ENCODE measurements around the gene MYOM3.

MYOM3 gene

DNA sequence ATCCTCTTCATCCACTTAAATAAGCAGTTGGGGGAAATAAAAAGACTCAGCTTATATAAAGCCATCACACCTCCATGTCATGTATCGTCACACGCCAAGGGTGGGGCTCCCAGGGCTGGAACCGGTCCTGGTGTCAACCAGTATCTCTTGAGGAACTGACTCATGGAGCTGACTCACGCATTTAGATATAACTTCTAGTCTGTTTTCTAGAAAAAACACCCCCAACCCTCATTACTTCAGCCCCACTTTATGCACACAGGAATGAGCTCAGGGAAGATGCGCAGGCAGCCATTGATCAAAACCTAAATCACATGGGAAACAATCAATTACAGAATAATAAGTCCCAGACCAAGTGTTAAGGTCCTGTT lies 37.9 kb upstream of the MYOM3 start:
- H3K27ac ChIP-seq (ENCODE audit: low read depth, low read length) = no peak overlapping the region
- H3K4me1 ChIP-seq (ENCODE audit: insufficient read depth, low read length) = peaks cover 11% of the 10 kb centered on the region

DNA sequence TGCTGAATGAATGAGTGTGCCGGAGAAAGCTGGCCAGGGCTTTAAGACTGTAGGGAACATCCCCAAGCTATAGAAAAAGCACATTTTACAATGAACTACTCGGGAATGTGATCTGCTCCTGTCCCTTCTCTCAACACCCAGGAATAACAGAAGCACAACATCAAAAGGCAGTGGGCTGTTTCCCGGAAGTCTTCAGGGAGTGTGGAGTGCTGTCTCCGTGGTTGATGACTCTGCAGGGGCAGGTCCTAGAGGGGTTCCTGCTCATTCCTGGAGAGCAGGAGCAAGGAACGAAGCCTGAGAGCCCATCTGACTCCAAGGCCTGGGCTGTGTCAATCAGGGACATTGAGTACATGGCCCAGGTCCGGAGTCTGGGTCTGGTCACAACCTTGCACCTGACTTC lies 35.9 kb upstream of the MYOM3 start:
- Histone ChIP-seq H3K9me3 (ENCODE audit: low read length) (no peaks in the 10 kb centered on the region), H3K27me3 (ENCODE audit: control insufficient read depth in 1 of 2, insufficient read depth in 2 of 2, low read length in 2 of 2) (peaks cover 11 to 21% of the 10 kb centered on the region in 2 donors), H3K36me3 (ENCODE audit: insufficient read depth, low read length) (no peaks in the 10 kb centered on the region), H3K9ac (ENCODE audit: low read length) (no peak overlapping the region), H3K4me1 (ENCODE audit: insufficient read depth, low read length) (peaks cover 11% of the 10 kb centered on the region), H3K27ac (ENCODE audit: low read depth, low read length) (no peak overlapping the region), H3K4me3 (ENCODE audit: low read depth in 1 of 2, low read length in 2 of 2) (no peak overlapping the region)

More for the DNA sequence above, 37.9 kb upstream of the MYOM3 start:
- no peaks in the 10 kb centered on the region for H3K36me3 ChIP-seq (ENCODE audit: insufficient read depth, low read length)
- no peak overlapping the region for H3K4me3 ChIP-seq (ENCODE audit: low read depth in 1 of 2, low read length in 2 of 2)
- H3K9me3 ChIP-seq (ENCODE audit: low read length) = no peaks in the 10 kb centered on the region
- H3K27me3 ChIP-seq (ENCODE audit: control insufficient read depth in 1 of 2, insufficient read depth in 2 of 2, low read length in 2 of 2) = peaks cover 11 to 21% of the 10 kb centered on the region in 2 donors
- H3K9ac ChIP-seq (ENCODE audit: low read length) = no peak overlapping the region

DNA sequence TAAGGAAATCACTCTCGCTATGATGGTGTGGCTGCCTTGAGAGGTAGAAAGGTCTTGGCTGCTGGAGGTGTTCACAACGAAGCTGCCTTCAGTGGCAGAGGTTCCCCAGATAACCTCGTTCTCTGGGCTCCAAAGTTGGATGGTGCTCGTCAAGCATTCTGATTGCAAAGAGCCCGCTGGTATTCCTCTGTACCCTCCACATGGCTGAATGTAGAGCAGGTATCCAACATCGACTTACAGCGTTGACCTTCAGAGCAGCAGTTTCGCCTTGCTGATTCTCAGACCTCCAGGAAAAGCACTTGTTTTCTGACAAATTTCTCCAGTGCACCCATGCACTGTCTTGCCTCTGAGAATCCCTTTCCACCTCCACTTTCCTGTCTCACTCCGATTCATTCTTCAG lies 35.3 kb upstream of the MYOM3 start:
- Histone ChIP-seq H3K27me3 (ENCODE audit: control insufficient read depth in 1 of 2, insufficient read depth in 2 of 2, low read length in 2 of 2) (peaks cover 11 to 21% of the 10 kb centered on the region in 2 donors), H3K9ac (ENCODE audit: low read length) (no peak overlapping the region), H3K27ac (ENCODE audit: low read depth, low read length) (no peak overlapping the region), H3K4me3 (ENCODE audit: low read depth in 1 of 2, low read length in 2 of 2) (no peak overlapping the region), H3K36me3 (ENCODE audit: insufficient read depth, low read length) (no peaks in the 10 kb centered on the region), H3K4me1 (ENCODE audit: insufficient read depth, low read length) (peaks cover 17% of the 10 kb centered on the region), H3K9me3 (ENCODE audit: low read length) (no peaks in the 10 kb centered on the region)

DNA sequence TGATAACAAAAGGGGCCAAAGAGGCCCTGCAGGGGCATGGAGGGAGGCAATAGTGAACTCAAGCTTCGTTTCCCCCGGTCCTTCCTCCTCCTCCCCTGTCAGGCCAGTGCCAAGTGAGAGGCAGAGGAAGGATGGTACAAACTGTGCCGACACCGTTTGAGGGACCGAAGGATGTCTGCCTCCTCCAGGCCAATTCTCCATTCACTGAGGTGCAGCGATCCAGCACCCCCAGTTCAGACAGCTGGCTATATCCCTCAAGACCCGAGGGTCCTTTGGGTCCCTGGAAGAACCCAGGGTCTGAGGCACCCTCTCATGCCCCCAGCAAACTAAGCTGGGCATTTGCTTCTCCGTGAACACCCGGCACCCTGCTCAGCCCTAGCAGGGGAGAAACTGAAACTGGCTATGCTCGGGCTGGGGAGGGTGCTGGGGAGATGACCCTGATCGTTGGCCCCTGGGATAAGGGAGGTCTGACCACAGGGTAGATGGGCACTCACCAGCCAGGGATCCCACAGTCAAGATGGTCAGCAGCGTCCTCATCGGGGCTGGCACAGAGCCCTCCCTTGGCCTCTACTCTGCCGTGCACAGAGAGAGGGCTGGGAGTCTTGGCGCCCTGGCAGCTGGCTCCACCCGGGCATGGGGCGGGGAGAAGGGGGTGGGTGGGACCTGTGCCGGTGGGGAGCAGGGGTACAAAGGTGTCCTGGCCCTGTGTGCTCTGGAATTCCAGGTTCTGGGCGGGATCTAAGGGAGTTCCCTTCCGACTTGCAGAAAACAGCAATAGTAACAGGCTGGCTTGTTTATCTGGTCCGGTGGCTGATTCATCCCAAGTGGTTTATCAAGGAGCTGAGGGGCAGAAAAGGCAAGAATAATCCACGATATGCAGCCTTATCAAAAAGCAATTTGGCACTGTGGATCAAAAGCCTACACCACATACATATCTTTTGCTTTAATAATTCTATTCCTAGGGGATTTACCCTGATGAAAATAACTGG lies 30.9 kb upstream of the MYOM3 start, which contains the start of gene IL22RA1:
TSS of gene IL22RA1 (minus strand) at position 595 of the 989 bp plus-strand sequence. CDS start at position 537, 58 bp downstream.
- Histone ChIP-seq H3K4me3 (ENCODE audit: low read depth in 1 of 2, low read length in 2 of 2) (peak within 1 kb of the TSS; percentile 34 to 35), H3K9me3 (ENCODE audit: low read length) (no peaks in the 10 kb centered on the region), H3K27ac (ENCODE audit: low read depth, low read length) (no peak within 1 kb of the TSS), H3K36me3 (ENCODE audit: insufficient read depth, low read length) (no peaks in the 10 kb centered on the region), H3K4me1 (ENCODE audit: insufficient read depth, low read length) (peaks cover 9% of the 10 kb centered on the region), H3K9ac (ENCODE audit: low read length) (no peak within 1 kb of the TSS), H3K27me3 (ENCODE audit: control insufficient read depth in 1 of 2, insufficient read depth in 2 of 2, low read length in 2 of 2) (no peaks in the 10 kb centered on the region)

DNA sequence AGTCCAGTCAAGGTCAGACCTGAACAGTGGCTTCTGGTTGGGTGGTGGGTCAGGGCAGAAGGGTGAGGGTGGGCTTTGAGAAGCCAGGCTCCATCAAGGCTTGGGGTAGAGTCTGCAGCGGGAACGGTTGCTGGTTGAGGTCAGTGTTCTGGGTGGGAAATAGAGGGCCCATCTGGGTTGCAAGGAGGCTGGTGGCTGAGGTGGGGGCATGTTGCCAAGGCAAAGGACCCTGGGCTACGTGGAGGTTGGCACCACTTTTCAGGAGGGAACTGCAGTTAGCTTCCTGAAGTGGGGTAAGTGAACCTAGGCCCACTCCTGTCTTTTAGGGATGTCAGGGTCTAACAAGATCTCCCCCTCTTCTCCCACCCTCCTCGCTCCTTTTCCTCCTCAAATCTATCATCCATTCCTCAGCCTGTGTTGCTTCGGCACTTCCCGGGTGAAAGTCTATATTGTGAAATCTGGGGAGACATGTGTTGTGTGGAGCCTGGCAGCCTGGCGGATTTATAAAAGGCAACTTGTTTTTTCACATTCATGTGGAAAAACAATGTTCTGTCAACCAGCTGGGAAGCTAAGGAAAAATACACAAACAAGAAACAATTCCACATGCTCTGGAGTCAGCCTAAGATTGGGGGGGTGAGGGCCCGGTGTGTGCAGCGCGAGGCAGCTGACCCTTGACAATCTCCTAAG lies 29.5 kb upstream of the MYOM3 start:
- H3K4me3 ChIP-seq (ENCODE audit: low read depth in 1 of 2, low read length in 2 of 2) = no peak overlapping the region
- no peak overlapping the region for H3K9ac ChIP-seq (ENCODE audit: low read length)

GRCh38 chr1:24140741-24141181 lies 28.8 kb upstream of the MYOM3 start:
- Histone ChIP-seq H3K36me3 (ENCODE audit: insufficient read depth, low read length) (no peaks in the 10 kb centered on the region), H3K27ac (ENCODE audit: low read depth, low read length) (no peak overlapping the region), H3K9ac (ENCODE audit: low read length) (no peak overlapping the region), H3K4me1 (ENCODE audit: insufficient read depth, low read length) (peaks cover 9% of the 10 kb centered on the region), H3K27me3 (ENCODE audit: control insufficient read depth in 1 of 2, insufficient read depth in 2 of 2, low read length in 2 of 2) (no peaks in the 10 kb centered on the region), H3K4me3 (ENCODE audit: low read depth in 1 of 2, low read length in 2 of 2) (no peak overlapping the region), H3K9me3 (ENCODE audit: low read length) (no peaks in the 10 kb centered on the region)

More for the DNA sequence above, 29.5 kb upstream of the MYOM3 start:
- no peak overlapping the region for H3K27ac ChIP-seq (ENCODE audit: low read depth, low read length)
- peaks cover 9% of the 10 kb centered on the region for H3K4me1 ChIP-seq (ENCODE audit: insufficient read depth, low read length)
- no peaks in the 10 kb centered on the region for H3K9me3 ChIP-seq (ENCODE audit: low read length)
- no peaks in the 10 kb centered on the region for H3K27me3 ChIP-seq (ENCODE audit: control insufficient read depth in 1 of 2, insufficient read depth in 2 of 2, low read length in 2 of 2)
- H3K36me3 ChIP-seq (ENCODE audit: insufficient read depth, low read length) = no peaks in the 10 kb centered on the region

GRCh38 chr1:24139841-24140425 lies 28.0 kb upstream of the MYOM3 start:
- Histone ChIP-seq H3K9me3 (ENCODE audit: low read length) (no peaks in the 10 kb centered on the region), H3K4me3 (ENCODE audit: low read depth in 1 of 2, low read length in 2 of 2) (no peak overlapping the region), H3K27me3 (ENCODE audit: control insufficient read depth in 1 of 2, insufficient read depth in 2 of 2, low read length in 2 of 2) (no peaks in the 10 kb centered on the region), H3K27ac (ENCODE audit: low read depth, low read length) (no peak overlapping the region), H3K9ac (ENCODE audit: low read length) (no peak overlapping the region), H3K36me3 (ENCODE audit: insufficient read depth, low read length) (no peaks in the 10 kb centered on the region), H3K4me1 (ENCODE audit: insufficient read depth, low read length) (peaks cover 9% of the 10 kb centered on the region)

- Histone ChIP-seq H3K4me1 (ENCODE audit: insufficient read depth, low read length) (peaks cover 9% of the 10 kb centered on the region), H3K9me3 (ENCODE audit: low read length) (no peaks in the 10 kb centered on the region), H3K27me3 (ENCODE audit: control insufficient read depth in 1 of 2, insufficient read depth in 2 of 2, low read length in 2 of 2) (no peaks in the 10 kb centered on the region), H3K36me3 (ENCODE audit: insufficient read depth, low read length) (no peaks in the 10 kb centered on the region), H3K4me3 (ENCODE audit: low read depth in 1 of 2, low read length in 2 of 2) (no peak overlapping the region), H3K27ac (ENCODE audit: low read depth, low read length) (no peak overlapping the region), H3K9ac (ENCODE audit: low read length) (no peak overlapping the region)
Observed at GRCh38 chr1:24139222-24139489, 27.2 kb upstream of the MYOM3 start.

- H3K4me3 ChIP-seq (ENCODE audit: low read depth in 1 of 2, low read length in 2 of 2) = no peak overlapping the region
- H3K4me1 ChIP-seq (ENCODE audit: insufficient read depth, low read length) = peaks cover 9% of the 10 kb centered on the region
- no peaks in the 10 kb centered on the region for H3K9me3 ChIP-seq (ENCODE audit: low read length)
- no peaks in the 10 kb centered on the region for H3K36me3 ChIP-seq (ENCODE audit: insufficient read depth, low read length)
- H3K27ac ChIP-seq (ENCODE audit: low read depth, low read length) = no peak overlapping the region
- H3K9ac ChIP-seq (ENCODE audit: low read length) = no peak overlapping the region
- H3K27me3 ChIP-seq (ENCODE audit: control insufficient read depth in 1 of 2, insufficient read depth in 2 of 2, low read length in 2 of 2) = no peaks in the 10 kb centered on the region
Observed at GRCh38 chr1:24138476-24139221, 26.7 kb upstream of the MYOM3 start.

GRCh38 chr1:24136956-24137539 lies 25.1 kb upstream of the MYOM3 start:
- Histone ChIP-seq H3K9ac (ENCODE audit: low read length) (no peak overlapping the region), H3K36me3 (ENCODE audit: insufficient read depth, low read length) (no peaks in the 10 kb centered on the region), H3K9me3 (ENCODE audit: low read length) (no peaks in the 10 kb centered on the region), H3K27ac (ENCODE audit: low read depth, low read length) (no peak overlapping the region), H3K27me3 (ENCODE audit: control insufficient read depth in 1 of 2, insufficient read depth in 2 of 2, low read length in 2 of 2) (no peaks in the 10 kb centered on the region), H3K4me1 (ENCODE audit: insufficient read depth, low read length) (peaks cover 2% of the 10 kb centered on the region), H3K4me3 (ENCODE audit: low read depth in 1 of 2, low read length in 2 of 2) (no peak overlapping the region)

Data from muscle layer of colon (tissue), 2 donors.